Measurements from ENCODE around the gene SIRT5.

DNA sequence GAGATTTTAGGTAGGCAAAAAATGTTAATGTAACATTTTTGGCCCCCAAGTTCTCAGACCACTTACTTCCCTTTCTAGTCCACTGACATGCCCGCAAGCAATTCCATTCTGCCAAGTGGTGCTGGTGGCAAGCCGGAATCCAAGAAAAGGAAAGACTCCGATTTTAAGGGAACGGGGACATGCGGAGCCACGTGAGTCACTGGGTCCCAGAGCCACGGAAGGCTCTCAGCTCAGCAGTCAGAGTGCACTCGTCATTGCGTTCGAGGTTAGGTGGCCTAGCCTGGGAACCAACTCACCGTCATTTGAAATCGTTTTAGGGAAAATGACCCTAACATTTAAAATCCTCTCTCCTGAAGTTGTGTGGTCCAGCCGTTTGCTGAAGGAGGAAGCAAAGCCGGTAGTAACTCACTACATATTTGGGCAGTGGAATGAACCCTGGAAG, 711 bp upstream of the SIRT5 start:
- TF ChIP-seq ZNF558 (tag by site-specific recombination; IDR thresholded peaks at IDR 0.05) (no peak), ZNF121 (tag by site-specific recombination; IDR thresholded peaks at IDR 0.05) (no peak), ZBTB21 (tag by site-specific recombination; IDR thresholded peaks at IDR 0.05) (no peak), ZNF426 (tag by site-specific recombination; IDR thresholded peaks at IDR 0.05) (no peak)
- TF ChIP-seq, protein P1, sequence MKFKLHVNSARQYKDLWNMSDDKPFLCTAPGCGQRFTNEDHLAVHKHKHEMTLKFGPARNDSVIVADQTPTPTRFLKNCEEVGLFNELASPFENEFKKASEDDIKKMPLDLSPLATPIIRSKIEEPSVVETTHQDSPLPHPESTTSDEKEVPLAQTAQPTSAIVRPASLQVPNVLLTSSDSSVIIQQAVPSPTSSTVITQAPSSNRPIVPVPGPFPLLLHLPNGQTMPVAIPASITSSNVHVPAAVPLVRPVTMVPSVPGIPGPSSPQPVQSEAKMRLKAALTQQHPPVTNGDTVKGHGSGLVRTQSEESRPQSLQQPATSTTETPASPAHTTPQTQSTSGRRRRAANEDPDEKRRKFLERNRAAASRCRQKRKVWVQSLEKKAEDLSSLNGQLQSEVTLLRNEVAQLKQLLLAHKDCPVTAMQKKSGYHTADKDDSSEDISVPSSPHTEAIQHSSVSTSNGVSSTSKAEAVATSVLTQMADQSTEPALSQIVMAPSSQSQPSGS (tag by site-specific recombination; IDR thresholded peaks at IDR 0.05; ENCODE audit: low read depth): no peak
- TF ChIP-seq, protein P2, sequence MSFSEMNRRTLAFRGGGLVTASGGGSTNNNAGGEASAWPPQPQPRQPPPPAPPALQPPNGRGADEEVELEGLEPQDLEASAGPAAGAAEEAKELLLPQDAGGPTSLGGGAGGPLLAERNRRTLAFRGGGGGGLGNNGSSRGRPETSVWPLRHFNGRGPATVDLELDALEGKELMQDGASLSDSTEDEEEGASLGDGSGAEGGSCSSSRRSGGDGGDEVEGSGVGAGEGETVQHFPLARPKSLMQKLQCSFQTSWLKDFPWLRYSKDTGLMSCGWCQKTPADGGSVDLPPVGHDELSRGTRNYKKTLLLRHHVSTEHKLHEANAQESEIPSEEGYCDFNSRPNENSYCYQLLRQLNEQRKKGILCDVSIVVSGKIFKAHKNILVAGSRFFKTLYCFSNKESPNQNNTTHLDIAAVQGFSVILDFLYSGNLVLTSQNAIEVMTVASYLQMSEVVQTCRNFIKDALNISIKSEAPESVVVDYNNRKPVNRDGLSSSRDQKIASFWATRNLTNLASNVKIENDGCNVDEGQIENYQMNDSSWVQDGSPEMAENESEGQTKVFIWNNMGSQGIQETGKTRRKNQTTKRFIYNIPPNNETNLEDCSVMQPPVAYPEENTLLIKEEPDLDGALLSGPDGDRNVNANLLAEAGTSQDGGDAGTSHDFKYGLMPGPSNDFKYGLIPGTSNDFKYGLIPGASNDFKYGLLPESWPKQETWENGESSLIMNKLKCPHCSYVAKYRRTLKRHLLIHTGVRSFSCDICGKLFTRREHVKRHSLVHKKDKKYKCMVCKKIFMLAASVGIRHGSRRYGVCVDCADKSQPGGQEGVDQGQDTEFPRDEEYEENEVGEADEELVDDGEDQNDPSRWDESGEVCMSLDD (tag by site-specific recombination; IDR thresholded peaks at IDR 0.05): no peak

Measured in HEK293 (cell line).